ENCODE measurements around the gene CHPF. TPM values are rescaled to one million over a fixed set of nuclear protein-coding genes. Genes with fewer than 3 reads are reported as not detected.

The CHPF gene
- total and polyA plus RNA-seq, 2 experiments from 2014 or later = 180 to 315 TPM

- no peak overlapping the region for H3K4me3 ChIP-seq
- no peak overlapping the region for H3K4me2 ChIP-seq
- H3K27me3 ChIP-seq = no peaks in the 10 kb centered on the region
- H3K4me1 ChIP-seq (ENCODE audit: insufficient read depth) = peaks cover 8% of the 10 kb centered on the region
- DNase-seq (ENCODE audit: low spot score) = no peak
- peaks cover 15% of the 10 kb centered on the region for H3K79me2 ChIP-seq
- no peaks in the 10 kb centered on the region for H3K9me3 ChIP-seq (ENCODE audit: low read depth)
- no peak overlapping the region for H3K27ac ChIP-seq
- H3K9me2 ChIP-seq (replicated peaks; ENCODE audit: insufficient read depth) = no peaks in the 10 kb centered on the region
- peaks cover 10% of the 10 kb centered on the region for H4K20me1 ChIP-seq (ENCODE audit: insufficient read depth, poor library complexity, severe bottlenecking)
- no peak overlapping the region for H2AFZ ChIP-seq
- no peaks in the 10 kb centered on the region for H3K36me3 ChIP-seq (replicated peaks; ENCODE audit: insufficient read depth, low read depth)
- TF ChIP-seq CTCF (IDR thresholded peaks at IDR 0.05; ENCODE audit: poor library complexity) (no peak), EZH2phosphoT487 (IDR thresholded peaks at IDR 0.05; ENCODE audit: low read depth, severe bottlenecking, unreplicated experiment) (no peak), EZH2 (IDR thresholded peaks at IDR 0.05; ENCODE audit: borderline replicate concordance) (no peak)
- WGBS (ENCODE audit: low lambda C conversion rate, missing lambda C conversion rate) = 94% methylated on average over 11 of the region's 11 CpGs
These were observed 23.0 kb upstream of the CHPF start for GRCh38 chr2:219566640-219567039.

GRCh38 chr2:219565130-219566080, 21.8 kb upstream of the CHPF start:
- TF ChIP-seq EZH2 (IDR thresholded peaks at IDR 0.05; ENCODE audit: borderline replicate concordance) (no peak), CTCF (IDR thresholded peaks at IDR 0.05; ENCODE audit: poor library complexity) (no peak), EZH2phosphoT487 (IDR thresholded peaks at IDR 0.05; ENCODE audit: low read depth, severe bottlenecking, unreplicated experiment) (no peak)
- Histone ChIP-seq H3K4me2 (no peak overlapping the region), H3K36me3 (replicated peaks; ENCODE audit: insufficient read depth, low read depth) (no peaks in the 10 kb centered on the region), H2AFZ (no peak overlapping the region), H3K9me3 (ENCODE audit: low read depth) (no peaks in the 10 kb centered on the region), H3K27ac (no peak overlapping the region), H3K79me2 (peaks cover 14% of the 10 kb centered on the region), H3K4me1 (ENCODE audit: insufficient read depth) (peaks cover 5% of the 10 kb centered on the region), H3K4me3 (no peak overlapping the region), H3K27me3 (no peaks in the 10 kb centered on the region), H4K20me1 (ENCODE audit: insufficient read depth, poor library complexity, severe bottlenecking) (peaks cover 9% of the 10 kb centered on the region), H3K9me2 (replicated peaks; ENCODE audit: insufficient read depth) (no peaks in the 10 kb centered on the region)
- 82% methylated on average over 21 of the region's 21 CpGs for WGBS (ENCODE audit: low lambda C conversion rate, missing lambda C conversion rate)
- DNase-seq (ENCODE audit: low spot score) = no peak

- H3K27ac ChIP-seq = no peak overlapping the region
- DNase-seq (ENCODE audit: low spot score) = no peak
- H4K20me1 ChIP-seq (ENCODE audit: insufficient read depth, poor library complexity, severe bottlenecking) = no peaks in the 10 kb centered on the region
- no peak overlapping the region for H2AFZ ChIP-seq
- no peaks in the 10 kb centered on the region for H3K9me3 ChIP-seq (ENCODE audit: low read depth)
- no peak overlapping the region for H3K4me2 ChIP-seq
- TF ChIP-seq CTCF (IDR thresholded peaks at IDR 0.05; ENCODE audit: poor library complexity) (no peak), EZH2 (IDR thresholded peaks at IDR 0.05; ENCODE audit: borderline replicate concordance) (no peak), EZH2phosphoT487 (IDR thresholded peaks at IDR 0.05; ENCODE audit: low read depth, severe bottlenecking, unreplicated experiment) (no peak)
- 94% methylated on average over 20 of the region's 20 CpGs for WGBS (ENCODE audit: low lambda C conversion rate, missing lambda C conversion rate)
- no peak overlapping the region for H3K4me3 ChIP-seq
- H3K36me3 ChIP-seq (replicated peaks; ENCODE audit: insufficient read depth, low read depth) = no peaks in the 10 kb centered on the region
- no peaks in the 10 kb centered on the region for H3K4me1 ChIP-seq (ENCODE audit: insufficient read depth)
- no peaks in the 10 kb centered on the region for H3K27me3 ChIP-seq
- no peaks in the 10 kb centered on the region for H3K79me2 ChIP-seq
- no peaks in the 10 kb centered on the region for H3K9me2 ChIP-seq (replicated peaks; ENCODE audit: insufficient read depth)
These were observed 19.8 kb upstream of the CHPF start for GRCh38 chr2:219563271-219563928.

Measured in hepatocyte (in vitro differentiated cells).